MCF 10A (cell line): ENCODE results near the gene TP53TG5. TPM values are rescaled to one million over a fixed set of nuclear protein-coding genes. Genes with fewer than 3 reads are reported as not detected.

Experiments used
- BruUV-seq: library from RNA; stranded (reverse); fragments of 400-500 nt; replicated peaks from 2 replicates; lab custom pipeline; 2021; lab: Mats Ljungman, UMichigan
- CTCF ChIA-PET: fragments of 300-600 bp; sonication (Branson Sonifier 250); formaldehyde crosslinking; extraction: SDS; loops from one replicate; lab custom pipeline; 2021; ENCODE audit warnings: antibody characterized with exemption, inconsistent platforms; lab: Yijun Ruan, JAX
- POLR2A ChIA-PET: fragments of 300-600, 350-650 bp; sonication (Branson Sonifier 250); formaldehyde crosslinking; extraction: SDS; loops from one replicate; lab custom pipeline; 2020; ENCODE audit warnings: antibody characterized with exemption, inconsistent platforms; lab: Yijun Ruan, JAX
- DNase-seq: peaks from one replicate; pipeline ENCODE4 v3.0.0-alpha.2; 2018; ENCODE audit not compliant: unreplicated experiment
- H3K27ac Mint-ChIP-seq: one replicate; pipeline ENCODE4 v1.8.0; 2022; ENCODE audit warnings: mild to moderate bottlenecking, low read depth, mixed read lengths; ENCODE audit not compliant: unreplicated experiment
- H3K27me3 Mint-ChIP-seq: one replicate; pipeline ENCODE4 v1.8.0; 2022; ENCODE audit warnings: mixed read lengths; ENCODE audit not compliant: insufficient read depth, unreplicated experiment
- H3K36me3 Mint-ChIP-seq: one replicate; pipeline ENCODE4 v1.8.0; 2022; ENCODE audit warnings: mild to moderate bottlenecking, moderate library complexity, mixed read lengths; ENCODE audit not compliant: insufficient read depth, unreplicated experiment
- H3K4me1 Mint-ChIP-seq: one replicate; pipeline ENCODE4 v1.8.0; 2022; ENCODE audit warnings: mixed read lengths; ENCODE audit not compliant: insufficient read depth, unreplicated experiment
- H3K4me3 Mint-ChIP-seq: one replicate; pipeline ENCODE4 v1.8.0; 2022; ENCODE audit warnings: mild to moderate bottlenecking, moderate library complexity, mixed read lengths; ENCODE audit not compliant: unreplicated experiment
- H3K9me3 Mint-ChIP-seq: one replicate; pipeline ENCODE4 v1.8.0; 2022; ENCODE audit warnings: mixed read lengths; ENCODE audit not compliant: unreplicated experiment
- CTCF ChIP-seq: fragments of 200-600 bp; IDR thresholded peaks from one replicate; pipeline ENCODE4 v1.8.0; 2022; ENCODE audit warnings: antibody characterized with exemption, mild to moderate bottlenecking; ENCODE audit not compliant: unreplicated experiment
- intact Hi-C: fragments of 100-400 bp; cut with micrococcal nuclease; formaldehyde crosslinking; loops from 2 replicates; pipeline ENCODE4 v1.14.1; 2022
- total RNA-seq: library from RNA; stranded (reverse); gene quantifications from 2 replicates; pipeline ENCODE4 v1.2.3, GENCODE V29; 2022

TP53TG5 gene
- total RNA-seq, 1 experiment from 2014 or later, result not detected

- intact Hi-C loops, result no loop called here
- H3K4me3 Mint-ChIP-seq, result no peak overlapping the region
- CTCF ChIA-PET, result interaction anchor here (0.6 to 3.9 kb wide), 12 partner anchors 20 to 482 kb away, joined by 3 to 24 read pairs (median 4); partner anchors contain the start of gene SYS1
- H3K27me3 Mint-ChIP-seq, result no peaks in the 10 kb centered on the region
- peaks cover 5% of the 10 kb centered on the region for H3K4me1 Mint-ChIP-seq
- no TSS peak for BruUV-seq
- H3K9me3 Mint-ChIP-seq, result no peaks in the 10 kb centered on the region
- peaks cover 7% of the 10 kb centered on the region for H3K36me3 Mint-ChIP-seq
- no peak for TF ChIP-seq CTCF
- POLR2A ChIA-PET, result interaction anchor here (0.7 to 1.5 kb wide), 2 partner anchors 50 to 374 kb away, joined by 3 to 7 read pairs; partner anchors contain the start of gene SYS1
- DNase-seq, result no peak
- no peak overlapping the region for H3K27ac Mint-ChIP-seq
These were observed 34.5 kb upstream of the TP53TG5 start for GRCh38 chr20:45412653-45413052.

GRCh38 chr20:45410887-45411286 lies 32.8 kb upstream of the TP53TG5 start:
- Mint-ChIP-seq H3K4me3 (no peak overlapping the region), H3K27me3 (no peaks in the 10 kb centered on the region), H3K36me3 (peaks cover 3% of the 10 kb centered on the region), H3K9me3 (no peaks in the 10 kb centered on the region), H3K27ac (no peak overlapping the region), H3K4me1 (peaks cover 5% of the 10 kb centered on the region)
- intact Hi-C loops, result no loop called here
- TF ChIP-seq CTCF, result no peak
- CTCF ChIA-PET, result interaction anchor here (3.9 kb wide), 1 partner anchor 26 kb away, joined by 24 read pairs; no protein-coding TSS in a partner anchor
- DNase-seq, result no peak
- POLR2A ChIA-PET, result interaction anchor here (0.6 kb wide), 1 partner anchor 64 kb away, joined by 3 read pairs; no protein-coding TSS in a partner anchor
- no TSS peak for BruUV-seq

GRCh38 chr20:45409521-45410272 lies 31.6 kb upstream of the TP53TG5 start:
- Mint-ChIP-seq H3K36me3 (no peaks in the 10 kb centered on the region), H3K9me3 (no peaks in the 10 kb centered on the region), H3K4me1 (no peaks in the 10 kb centered on the region), H3K4me3 (no peak overlapping the region), H3K27ac (no peak overlapping the region), H3K27me3 (no peaks in the 10 kb centered on the region)
- intact Hi-C loops, result no loop called here
- no peak for TF ChIP-seq CTCF
- BruUV-seq, result TSS peak; percentile 38
- CTCF ChIA-PET, result interaction anchor here (0.5 to 1.0 kb wide), 6 partner anchors 26 to 362 kb away, joined by 3 to 6 read pairs (median 3); partner anchors contain the start of gene SYS1
- DNase-seq, result no peak
- POLR2A ChIA-PET, result interaction anchor here (0.6 kb wide), 1 partner anchor 420 kb away, joined by 3 read pairs; no protein-coding TSS in a partner anchor

GRCh38 chr20:45408646-45409213 lies 30.6 kb upstream of the TP53TG5 start:
- no peak for DNase-seq
- Mint-ChIP-seq H3K9me3 (no peaks in the 10 kb centered on the region), H3K27me3 (no peaks in the 10 kb centered on the region), H3K36me3 (no peaks in the 10 kb centered on the region), H3K4me3 (peak overlapping the region; percentile 16), H3K27ac (no peak overlapping the region), H3K4me1 (no peaks in the 10 kb centered on the region)
- no peak for TF ChIP-seq CTCF
- BruUV-seq, result no TSS peak
- POLR2A ChIA-PET, result no interaction called here
- CTCF ChIA-PET, result interaction anchor here (0.7 to 2.2 kb wide), 2 partner anchors 11 to 47 kb away, joined by 3 to 9 read pairs; partner anchors contain the start of gene SYS1
- intact Hi-C loops, result no loop called here
